ENCODE data around the gene CLHC1.
"Not testable (repeated sequence)": the region's sequence is repeated elsewhere in the genome, so short reads cannot be mapped to it uniquely, and the experiment has no call there.

Gene CLHC1

DNA sequence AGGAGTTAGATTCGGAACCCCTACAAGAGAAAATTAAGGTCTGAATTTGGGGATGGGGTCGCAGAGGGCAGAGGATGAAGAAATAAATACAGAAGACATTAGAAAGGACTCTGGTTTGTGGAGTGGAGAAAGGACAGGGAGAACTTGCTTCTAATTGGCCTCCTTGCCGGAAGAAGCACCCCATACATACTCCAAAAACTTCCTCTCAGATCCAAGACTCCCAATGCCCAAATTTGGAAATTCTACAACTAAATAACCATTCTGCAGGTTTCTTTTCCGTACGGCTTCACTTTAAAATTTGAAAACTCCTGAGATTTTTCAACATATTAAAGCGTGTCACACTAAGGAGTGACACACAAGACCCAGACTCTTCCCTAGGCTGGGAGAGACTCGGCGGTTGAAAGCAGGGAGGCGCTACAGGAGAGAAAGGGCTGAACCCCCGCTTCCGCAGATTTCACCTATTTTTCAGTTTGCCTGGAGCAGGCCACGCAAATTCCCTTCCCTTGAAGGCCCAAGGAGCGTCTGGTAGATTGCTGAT lies 478 bp downstream of the CLHC1 start:
- DNase-seq: no peak

DNA sequence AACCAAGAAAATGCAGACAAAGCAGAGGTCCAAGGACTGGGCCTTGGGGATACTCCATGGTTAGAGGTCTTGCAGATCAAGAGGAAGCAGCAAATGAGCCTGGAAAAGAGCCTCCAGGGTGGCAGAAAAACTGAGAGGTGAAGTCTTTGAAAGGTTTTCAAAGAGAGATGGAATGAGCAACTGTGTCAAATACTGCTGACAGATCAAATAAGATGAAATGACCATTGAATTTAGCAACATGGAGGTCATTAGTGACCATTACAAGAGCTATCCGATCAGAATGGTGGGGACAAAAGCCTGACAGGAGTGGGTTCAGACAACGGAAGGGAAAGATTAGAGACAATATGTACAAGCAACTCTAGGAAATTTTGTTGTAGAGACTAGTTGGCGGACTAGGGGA lies 1.5 kb downstream of the CLHC1 start:
- DNase-seq: no peak

DNA sequence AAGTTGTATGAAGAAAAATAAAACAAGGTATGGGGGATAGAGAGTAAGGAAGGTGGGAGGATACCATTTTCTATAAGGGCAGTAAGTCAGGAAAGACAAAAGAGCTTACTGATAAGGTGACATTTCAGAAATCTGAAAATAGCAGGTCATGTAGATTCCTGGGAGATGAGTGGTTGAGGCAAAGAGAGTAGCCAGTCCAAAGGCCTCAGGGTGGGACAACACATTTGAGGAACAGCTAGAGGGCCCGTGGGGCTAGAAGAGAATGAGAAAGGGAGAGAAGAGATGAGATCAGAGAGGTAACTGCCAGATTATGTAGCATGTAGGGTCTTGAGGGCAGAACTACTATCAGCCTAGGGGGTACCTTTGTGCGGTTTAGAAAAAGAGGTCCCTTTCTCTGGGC lies 2.9 kb downstream of the CLHC1 start:
- no peak for DNase-seq

DNA sequence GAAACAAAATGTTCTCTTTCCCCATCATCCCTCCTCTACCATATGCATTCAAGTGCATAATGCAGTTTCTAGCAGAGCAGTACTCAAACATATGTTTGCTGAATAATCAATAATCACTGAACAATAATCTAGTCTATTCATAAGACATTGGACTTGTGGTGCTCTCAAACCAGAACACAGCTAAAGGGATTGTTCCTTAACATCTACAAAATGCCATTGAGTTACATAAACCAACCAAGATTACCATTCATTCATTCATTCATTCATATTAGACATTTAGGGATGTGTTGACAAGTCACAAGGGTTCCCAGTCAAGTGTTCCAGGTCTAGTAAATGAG lies 3.9 kb downstream of the CLHC1 start:
- no peak for DNase-seq

DNA sequence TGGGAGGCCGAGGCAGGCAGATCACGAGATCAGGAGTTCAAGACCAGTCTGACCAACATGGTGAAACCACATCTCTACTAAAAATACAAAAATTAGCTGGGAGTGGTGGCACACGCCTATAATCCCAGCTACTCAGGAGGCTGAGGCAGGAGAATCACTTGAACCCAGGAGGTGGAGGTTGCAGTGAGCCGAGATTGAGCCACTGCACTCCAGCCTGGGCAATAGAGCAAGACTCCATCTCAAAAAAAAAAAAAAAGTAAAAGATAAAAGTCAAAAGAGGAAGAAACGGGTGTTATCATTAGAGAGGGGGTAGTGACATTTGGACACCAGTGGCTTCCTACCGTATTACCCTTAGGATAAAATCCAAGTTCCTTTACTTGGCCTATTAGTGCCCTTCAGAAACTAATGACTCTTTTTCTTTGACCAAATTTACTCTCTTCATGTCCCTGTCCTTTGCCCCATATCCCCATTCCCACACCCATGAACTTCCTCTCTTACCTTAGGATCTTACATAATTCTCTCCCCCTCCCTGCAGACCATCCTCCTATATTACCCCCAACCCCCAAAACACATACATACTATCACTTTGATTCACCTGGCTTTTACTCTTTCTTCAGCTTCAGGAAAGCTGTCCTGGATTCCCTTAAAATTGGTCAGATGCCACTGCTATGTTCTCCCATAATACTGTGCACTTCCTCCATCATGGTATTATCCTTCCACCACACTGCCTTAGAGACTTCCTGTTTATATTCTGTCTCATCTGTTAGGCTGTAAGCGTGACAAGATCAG lies 4.5 kb downstream of the CLHC1 start:
- not testable (repeated sequence) for DNase-seq

DNA sequence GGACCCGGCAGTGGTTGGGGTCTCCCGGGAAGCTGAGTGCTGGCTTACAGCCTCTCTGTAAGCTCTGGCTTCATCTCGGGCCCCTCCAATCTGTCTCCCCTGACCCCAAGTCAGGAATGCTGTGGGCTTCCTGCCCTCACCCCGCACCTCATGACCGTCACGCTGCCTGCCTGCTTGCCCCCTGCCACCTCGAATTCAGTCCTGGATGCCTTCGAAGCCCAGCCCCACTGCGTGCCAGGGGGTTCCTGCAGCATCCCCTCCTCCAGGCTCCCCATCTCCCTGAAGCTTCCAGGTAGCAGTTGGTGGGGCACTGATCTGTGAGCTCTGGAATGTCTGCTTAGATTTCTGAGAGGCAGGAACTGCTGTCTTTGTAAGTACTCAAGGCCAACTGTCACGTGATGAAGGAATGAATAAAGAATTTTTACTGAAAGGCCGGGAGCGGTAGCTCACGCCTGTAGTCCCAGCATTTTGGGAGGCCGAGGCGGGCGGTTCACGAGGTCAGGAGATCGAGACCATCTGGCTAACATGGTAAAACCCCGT lies 6.5 kb downstream of the CLHC1 start:
- no peak for DNase-seq

DNA sequence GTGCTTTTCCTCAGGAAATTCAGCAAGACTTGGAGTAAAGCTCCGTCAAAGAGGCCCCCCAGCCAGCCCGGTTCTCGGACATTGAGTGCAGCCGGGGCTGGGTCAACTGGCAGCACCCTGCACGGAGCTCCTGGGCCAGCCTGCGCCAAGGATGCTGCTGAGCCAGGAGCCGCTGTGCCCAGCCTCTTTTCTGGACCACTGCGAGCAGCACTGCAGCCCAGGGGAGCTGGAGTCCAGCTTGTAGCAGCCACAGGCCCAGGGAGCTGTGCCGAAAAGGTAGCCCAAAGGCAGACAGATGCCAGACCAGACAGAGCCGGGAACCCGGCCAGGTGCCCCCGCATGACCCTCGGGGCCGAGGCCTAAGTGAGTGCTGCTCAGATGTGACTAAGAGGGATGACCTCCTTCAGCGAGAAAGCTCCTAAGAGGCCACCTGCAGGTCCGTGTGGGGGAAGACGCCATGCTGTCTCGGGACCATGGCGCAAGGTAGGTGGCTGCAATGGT lies 7.3 kb downstream of the CLHC1 start:
- DNase-seq: no peak

DNA sequence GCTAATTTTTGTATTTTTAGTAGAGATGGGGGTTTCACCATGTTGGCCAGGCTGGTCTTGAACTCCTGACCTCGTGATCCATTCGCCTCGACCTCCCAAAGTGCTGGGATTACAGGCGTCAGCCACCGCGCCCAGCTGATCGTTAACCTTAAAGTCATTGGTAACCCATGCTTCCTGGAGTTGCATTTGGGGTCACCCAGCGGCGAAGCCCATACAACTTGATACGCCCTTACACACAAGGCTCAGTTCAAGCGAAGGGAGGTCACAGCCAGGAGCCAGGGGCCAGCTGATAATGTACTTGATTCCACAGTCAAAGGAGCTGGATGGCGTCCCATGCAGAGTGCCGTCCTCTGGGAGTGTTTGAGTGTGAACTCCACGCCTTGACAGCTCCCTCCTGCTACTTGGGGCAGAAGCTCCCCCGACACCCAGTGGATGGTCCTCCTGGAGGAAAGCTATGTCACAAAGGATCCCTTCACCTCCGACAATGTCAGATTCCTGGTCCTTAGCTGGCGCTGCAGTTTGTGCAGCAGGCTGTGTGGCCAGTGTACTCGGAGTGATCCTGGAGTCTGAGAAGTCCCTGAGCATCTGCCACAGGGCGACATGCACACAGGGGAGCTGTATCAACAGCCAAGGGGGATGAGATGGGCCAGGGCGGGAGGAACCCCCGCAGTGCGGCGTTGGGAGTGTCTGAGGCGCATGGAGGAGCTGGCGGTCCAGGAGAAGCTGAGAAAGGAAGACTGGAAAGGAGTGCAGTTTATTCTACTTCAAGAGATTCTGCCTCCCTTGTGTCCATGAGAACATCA lies 7.9 kb downstream of the CLHC1 start:
- no peak for DNase-seq

DNA sequence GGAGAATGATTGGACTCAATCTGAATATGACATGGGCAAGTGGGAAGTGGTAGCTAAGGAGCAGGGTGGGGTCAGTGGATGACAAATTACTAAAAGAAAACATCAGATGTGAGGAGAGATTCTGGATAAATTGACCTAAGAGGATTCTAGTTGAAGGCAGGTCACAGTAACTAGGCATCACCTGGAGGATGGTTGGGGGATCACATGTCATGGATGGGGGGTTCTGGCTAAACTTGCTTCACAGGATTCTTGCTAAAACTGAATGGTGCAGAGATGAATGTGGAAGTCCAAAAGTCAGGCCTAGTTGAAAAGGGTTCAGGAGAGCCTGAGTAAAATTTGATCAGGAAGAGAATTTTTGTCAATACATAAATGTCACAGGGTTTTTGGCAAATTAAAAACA lies 18.3 kb downstream of the CLHC1 start:
- DNase-seq: no peak

DNA sequence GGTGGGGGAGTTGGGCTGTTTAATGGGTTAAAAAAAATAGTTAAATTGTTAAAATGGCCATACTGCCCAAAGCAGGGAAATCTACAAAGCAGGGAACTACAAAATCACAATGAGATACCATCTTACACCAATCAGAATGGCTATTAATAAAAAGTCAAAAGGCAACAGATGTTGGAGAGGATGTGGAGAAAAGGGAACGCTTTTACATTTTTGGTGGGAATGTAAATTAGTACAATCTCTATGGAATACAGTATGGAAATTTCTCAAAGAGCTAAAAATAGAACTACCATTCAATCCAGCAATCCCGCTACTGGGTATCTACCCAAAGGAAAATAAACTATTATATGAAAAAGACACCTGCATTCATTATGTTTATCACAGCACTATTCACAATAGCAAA lies 27.1 kb downstream of the CLHC1 start:
- DNase-seq: no peak

DNA sequence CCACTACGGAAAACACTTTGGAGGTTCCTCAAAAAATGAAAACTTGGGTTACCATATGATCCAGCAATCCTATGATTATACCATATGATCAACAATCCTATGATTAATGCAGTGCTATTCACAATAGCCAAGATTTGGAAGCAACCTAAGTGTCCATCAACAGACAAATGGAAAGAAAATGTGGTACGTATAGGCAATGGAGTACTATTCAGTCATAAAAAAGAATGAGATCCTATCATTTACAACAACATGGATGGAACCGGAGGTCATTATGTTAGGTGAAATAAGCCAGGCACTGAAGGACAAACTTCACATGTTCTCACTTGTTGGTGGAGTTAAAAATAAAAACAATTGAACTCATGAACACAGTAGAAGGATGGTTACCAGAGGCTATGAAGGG lies 27.6 kb downstream of the CLHC1 start:
- no peak for DNase-seq

DNA sequence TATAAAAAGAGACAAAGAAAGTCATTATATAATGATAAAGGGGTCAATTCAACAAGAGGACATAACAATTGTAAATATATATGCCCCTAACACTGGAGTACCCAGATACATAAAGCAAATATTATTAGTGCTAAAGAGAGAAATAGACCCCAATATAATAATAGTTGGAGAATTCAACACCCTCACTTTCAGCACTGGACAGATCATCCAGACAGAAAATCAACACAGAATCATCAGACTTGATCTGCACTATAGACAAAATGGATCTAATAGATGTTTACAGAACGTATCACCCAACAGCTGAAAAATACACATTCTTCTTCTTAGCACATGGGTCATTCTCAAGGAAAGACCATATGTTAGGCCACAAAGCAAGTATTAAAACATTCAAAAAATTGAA lies 31.7 kb downstream of the CLHC1 start:
- no peak for DNase-seq

DNA sequence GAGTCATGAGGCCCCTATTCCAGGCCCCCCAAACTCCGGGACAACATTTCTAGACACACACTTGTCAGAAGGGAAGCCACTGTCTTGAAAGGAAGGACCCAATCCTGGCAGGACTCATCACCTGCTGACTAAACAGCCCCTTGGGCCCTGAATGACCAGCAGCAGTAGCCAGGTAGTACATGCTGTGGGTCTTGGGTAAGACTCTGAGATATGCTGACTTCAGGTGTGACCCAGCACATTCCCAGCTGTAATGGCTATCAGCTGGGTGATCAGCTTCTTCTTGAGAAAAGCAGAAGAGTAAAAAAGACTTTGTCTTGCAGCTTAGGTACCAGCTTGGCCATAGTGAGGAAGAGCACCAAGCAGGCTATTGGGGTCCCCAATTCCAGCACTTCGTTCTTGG lies 35.6 kb downstream of the CLHC1 start:
- DNase-seq: no peak

DNA sequence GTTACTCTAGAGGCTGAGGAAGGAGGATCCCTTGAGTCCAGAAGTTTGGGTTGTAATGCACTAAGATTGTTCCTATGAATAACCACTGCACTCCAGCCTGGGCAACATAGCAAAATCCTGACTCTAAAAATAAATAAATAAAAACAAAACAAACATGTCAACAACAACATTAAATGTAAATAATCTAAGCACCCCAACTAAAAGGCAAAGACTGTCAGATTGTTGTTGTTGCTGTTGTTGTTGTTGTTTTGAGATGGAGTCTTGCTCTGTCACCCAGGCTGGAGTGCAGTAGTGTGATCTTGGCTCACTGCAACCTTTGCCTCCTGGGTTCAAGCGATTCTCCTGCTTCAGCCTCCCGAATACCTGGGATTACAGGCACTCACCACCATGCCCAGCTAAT lies 40.2 kb downstream of the CLHC1 start:
- DNase-seq: not testable (repeated sequence)

DNA sequence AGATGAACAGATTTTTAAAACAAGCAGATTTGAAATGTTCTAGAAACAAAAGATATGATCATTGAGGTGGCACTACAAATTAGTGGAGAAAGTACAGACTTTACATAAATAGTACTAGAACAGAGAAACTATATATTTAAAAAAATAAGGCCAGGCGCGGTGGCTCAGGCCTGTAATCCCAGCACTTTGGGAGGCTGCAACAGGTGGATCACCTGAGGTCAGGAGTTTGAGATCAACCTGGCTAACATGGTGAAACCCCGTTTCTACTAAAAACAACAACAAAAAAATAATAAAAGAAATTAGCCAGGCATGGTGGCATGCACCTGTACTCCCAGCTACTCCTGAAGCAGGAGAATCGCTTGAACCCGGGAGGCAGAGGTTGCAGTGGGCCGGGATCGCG lies 45.3 kb downstream of the CLHC1 start:
- not testable (repeated sequence) for DNase-seq

DNA sequence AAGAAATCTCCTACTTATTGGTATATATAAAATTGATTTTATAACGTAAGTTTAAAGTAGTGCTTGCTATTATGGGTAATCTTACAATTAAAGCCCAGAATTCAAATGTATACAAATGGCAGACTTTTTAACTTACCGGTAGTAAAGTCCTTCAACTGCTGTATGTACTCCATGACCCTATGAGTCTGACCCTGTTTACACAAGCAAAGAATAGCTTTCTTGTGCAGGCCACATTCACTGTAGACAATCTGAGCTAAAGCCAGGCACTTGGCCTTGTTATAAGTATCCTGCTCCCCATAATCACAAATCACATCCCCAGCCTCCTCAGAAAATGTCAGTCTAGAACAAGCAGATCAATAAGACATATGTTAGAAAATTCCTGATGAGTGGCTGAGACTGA lies 51.7 kb downstream of the CLHC1 start:
- DNase-seq: no peak

DNA sequence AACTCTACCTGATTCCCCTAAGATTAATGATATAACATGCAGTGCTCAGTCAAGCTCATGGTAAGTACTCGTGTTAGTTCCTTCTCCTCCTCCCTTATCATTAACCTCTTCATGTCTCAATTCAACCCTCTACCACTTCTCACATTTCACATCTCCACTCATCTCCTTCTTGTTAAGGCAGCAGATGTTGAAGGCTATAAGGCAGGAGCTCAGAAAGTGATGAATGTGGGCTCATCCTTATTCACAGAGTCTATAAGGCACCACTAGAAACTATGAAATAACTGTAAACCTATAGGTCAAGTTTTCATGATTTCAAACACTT lies 56.0 kb downstream of the CLHC1 start:
- DNase-seq: no peak

DNA sequence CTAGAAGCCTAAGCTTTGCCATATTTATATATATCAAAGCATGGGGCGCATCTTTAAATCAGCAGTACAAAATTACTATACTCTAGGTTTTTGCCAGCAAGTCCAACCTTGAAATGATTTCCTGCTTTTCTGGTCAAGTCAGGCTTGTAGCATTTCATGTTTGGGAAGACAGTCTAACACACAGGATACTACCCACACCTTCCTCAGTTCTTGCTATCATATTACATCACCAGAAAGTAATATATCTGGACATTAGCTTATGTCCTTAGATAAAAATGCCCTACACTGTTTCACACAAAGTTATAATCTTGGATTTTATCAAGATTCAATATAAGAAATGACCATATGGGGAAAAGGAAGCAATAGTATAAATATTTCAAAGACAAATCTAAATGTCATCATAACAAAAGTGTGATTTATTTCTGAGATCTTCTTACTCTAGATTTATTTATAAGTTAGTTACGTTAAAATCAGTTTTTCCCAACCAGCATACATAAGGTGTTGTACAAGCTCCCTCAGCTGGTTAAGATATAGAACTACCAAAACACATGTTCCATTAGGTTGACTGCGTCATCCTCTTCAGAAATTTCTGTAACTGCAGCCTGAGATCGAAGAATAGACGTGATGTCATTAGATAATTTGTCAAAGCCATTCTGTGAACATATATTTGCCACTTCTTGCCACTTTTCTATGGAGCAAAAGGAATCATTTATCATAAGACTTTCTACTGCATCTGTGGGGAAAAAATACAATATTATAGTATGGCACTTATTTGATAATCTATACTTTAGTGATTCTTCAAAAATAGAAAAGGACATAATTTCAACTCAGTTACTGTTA lies 56.6 kb downstream of the CLHC1 start:
- DNase-seq: peak; percentile 50

DNA sequence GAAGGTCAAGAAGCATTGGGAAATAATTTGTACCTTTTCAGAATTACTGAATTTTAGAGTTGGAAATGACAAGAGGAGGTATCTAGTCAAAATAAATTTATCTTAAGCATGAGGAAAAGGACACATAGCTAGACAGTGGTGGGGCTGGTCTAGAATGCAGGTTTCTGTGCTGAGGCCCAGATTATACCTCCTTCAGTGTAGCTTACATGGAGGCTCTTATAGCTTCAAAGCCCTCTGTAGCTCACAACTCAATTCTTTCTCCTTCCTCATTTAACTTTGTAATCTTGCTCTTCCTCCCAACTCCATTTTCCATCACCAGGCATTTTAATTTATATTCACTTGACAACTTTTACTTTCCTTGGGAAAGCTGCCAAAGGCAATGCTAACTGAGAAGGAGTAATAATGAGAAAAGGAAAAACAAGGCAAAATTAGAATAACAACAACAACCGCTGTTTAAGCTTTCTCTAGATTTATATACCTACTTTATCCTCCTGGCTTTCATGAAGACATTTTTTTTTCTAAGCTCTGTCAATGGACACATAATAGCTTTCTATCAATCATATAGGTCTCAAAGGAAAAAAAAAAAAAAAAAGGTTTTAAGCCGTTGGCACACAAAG lies 58.5 kb downstream of the CLHC1 start:
- no peak for DNase-seq

DNA sequence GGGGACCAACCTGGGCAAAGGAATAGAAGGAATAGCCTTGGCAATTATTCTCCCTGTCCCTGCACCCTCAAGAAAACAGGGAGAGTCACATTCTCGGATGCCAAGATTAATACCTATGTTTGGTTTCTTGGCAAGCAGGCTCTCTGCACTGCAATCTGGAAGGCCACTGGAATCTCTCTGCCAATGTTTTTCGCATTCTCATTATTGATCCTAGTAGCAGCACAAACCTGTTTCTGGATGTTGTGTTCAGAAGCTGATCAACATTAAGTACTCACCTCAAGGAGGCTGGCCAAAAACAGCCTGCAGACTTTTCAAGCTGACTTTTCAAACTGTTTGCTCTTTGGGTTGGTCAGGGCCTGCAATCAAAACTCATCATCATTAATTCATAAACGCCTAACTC lies 62.2 kb downstream of the CLHC1 start:
- no peak for DNase-seq

DNA sequence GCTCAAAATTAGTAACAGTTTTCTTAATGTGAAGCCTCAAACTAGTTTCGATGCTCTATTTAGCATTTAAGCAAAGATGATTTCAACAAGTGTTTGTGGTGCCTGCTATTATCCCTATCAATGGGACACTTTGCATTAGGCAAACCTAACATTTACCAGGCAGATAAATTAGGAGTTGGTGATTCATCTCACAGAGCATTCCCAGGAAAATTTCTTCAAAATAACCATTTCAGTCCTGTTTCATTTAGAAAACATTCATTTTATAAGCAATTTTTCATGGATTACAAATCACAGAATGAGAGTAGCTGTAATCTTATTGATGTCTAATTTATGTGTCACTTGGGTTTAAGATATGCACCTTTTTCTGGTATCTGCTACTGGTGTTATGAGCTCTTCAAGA lies 62.7 kb downstream of the CLHC1 start:
- no peak for DNase-seq
